Muscle layer of colon (tissue), 2 donors: ENCODE measurements around the gene DTWD1.
"Not testable (repeated sequence)": the region's sequence is repeated elsewhere in the genome, so short reads cannot be mapped to it uniquely, and the experiment has no call there.

Source experiments
- H3K27ac ChIP-seq: one replicate; pipeline ENCODE4 v1.7.0; 2013; ENCODE audit warnings: low read depth, mild to moderate bottlenecking, low read length, moderate library complexity
- H3K27me3 ChIP-seq, 2 donors: one replicate each; pipeline ENCODE4 v1.7.0; 2013; ENCODE audit warnings: low read length in 2 of 2, mild to moderate bottlenecking in 2 of 2; ENCODE audit not compliant: insufficient read depth in 2 of 2, control insufficient read depth in 1 of 2
- H3K36me3 ChIP-seq: one replicate; pipeline ENCODE4 v1.7.0; 2013; ENCODE audit warnings: mild to moderate bottlenecking, low read length; ENCODE audit not compliant: insufficient read depth
- H3K4me1 ChIP-seq: one replicate; pipeline ENCODE4 v1.7.0; 2013; ENCODE audit warnings: mild to moderate bottlenecking, low read length; ENCODE audit not compliant: insufficient read depth
- H3K4me3 ChIP-seq, 2 donors: one replicate each; pipeline ENCODE4 v1.7.0; 2013; ENCODE audit warnings: low read length in 2 of 2, low read depth in 1 of 2, mild to moderate bottlenecking in 1 of 2, moderate library complexity in 1 of 2
- H3K9ac ChIP-seq: one replicate; pipeline ENCODE4 v1.7.0; 2013; ENCODE audit warnings: low read length
- H3K9me3 ChIP-seq: one replicate; pipeline ENCODE4 v1.7.0; 2013; ENCODE audit warnings: mild to moderate bottlenecking, low read length
- donor health status: abdominal sarcoma.
- donor health status: Adenocarcinoma of cecum.

DTWD1 gene, protein sequence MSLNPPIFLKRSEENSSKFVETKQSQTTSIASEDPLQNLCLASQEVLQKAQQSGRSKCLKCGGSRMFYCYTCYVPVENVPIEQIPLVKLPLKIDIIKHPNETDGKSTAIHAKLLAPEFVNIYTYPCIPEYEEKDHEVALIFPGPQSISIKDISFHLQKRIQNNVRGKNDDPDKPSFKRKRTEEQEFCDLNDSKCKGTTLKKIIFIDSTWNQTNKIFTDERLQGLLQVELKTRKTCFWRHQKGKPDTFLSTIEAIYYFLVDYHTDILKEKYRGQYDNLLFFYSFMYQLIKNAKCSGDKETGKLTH

DNA sequence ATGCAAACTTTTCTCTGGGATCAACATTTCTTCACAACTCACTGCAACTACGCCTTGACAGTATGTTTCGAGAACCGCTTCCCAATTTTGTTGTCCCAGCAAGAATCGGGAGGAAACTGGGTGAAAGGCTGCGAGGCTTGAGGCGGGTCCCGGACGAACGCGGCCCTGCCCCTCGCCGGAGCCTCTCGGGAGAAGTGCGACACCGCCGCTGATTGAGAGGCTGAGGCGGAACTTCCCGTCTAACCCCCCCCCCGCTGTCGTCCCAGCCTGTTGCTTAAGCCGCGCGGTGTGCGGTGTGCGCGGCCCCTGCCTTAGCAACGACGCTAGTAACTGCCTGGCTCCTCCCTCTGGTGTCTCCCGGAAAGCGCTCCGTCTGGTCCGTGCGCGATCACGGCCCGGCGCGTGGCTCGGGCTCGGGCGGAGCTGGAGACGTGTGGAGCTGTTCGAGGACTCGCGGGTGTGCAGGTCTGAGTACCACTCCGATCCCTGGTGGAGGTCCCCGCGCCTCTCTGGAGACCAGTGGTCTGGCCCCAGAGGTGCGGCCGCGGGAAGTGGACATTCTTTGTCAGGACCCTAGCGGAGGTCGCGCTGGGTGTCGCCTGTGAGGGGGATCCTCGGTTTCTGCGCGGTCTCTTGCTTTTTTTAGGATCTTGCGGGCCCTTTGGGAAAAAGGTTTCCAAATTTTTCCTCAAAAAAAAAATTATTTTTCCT, at the start of gene DTWD1, which contains the start of gene FAM227B:
Gene DTWD1 (plus strand): TSS at position 391 of the 711 bp plus-strand sequence. CDS start 4,120 bp downstream, outside the sequence.
Gene FAM227B (minus strand): TSS at position 161 of the 711 bp plus-strand sequence. CDS start 5,647 bp downstream, outside the sequence.
- Histone ChIP-seq H3K9me3 (no peaks in the 10 kb centered on the region), H3K36me3 (peaks cover 5% of the 10 kb centered on the region), H3K27ac (peak within 1 kb of the TSS; percentile 82), H3K9ac (peak within 1 kb of the TSS; percentile 72), H3K4me1 (peaks cover 30% of the 10 kb centered on the region), H3K4me3 (peak within 1 kb of the TSS; percentile 64 to 78), H3K27me3 (no peaks in the 10 kb centered on the region)

DNA sequence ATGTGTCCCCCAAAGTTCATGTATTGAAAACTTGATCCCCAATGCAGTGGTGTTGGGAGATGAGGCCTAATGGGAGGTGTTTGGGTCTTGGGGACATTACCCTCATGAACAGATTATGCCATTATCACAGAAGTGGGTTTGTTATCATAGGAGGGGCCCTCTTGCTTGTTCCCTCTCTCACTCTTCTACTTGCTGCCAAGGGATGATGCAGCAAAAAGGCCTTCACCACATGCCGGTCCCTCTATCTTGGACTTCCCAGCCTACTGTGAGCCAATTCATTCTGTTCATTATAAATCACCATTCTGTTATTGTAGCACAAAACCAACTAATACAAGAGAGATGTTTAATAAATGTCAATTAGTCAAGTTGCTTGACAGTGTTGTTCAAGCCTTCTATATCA, 47.4 kb upstream of the DTWD1 start:
- Histone ChIP-seq H3K27me3 (no peaks in the 10 kb centered on the region), H3K9ac (no peak overlapping the region), H3K4me1 (no peaks in the 10 kb centered on the region), H3K9me3 (no peaks in the 10 kb centered on the region), H3K4me3 (no peak overlapping the region), H3K36me3 (no peaks in the 10 kb centered on the region), H3K27ac (no peak overlapping the region)

DNA sequence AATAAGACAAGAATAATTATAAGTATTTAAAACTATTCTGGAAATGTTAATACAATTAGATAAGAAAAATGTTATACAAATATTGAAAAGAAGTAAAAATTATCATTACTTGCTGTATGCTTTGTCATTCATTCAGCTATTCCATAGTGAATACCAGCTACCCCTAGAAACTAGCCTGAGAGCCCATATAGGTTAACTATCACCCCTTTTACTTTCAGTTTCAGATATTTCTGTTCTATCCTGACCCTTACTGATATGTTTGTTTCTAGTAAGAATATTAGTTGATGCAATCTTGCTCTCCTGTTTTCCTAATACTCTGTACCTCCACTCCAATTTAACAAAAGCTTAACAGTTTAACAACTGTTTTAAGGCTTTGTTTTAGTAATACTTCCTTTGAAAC, 31.8 kb upstream of the DTWD1 start:
- Histone ChIP-seq H3K36me3 (no peaks in the 10 kb centered on the region), H3K9me3 (no peaks in the 10 kb centered on the region), H3K27me3 (no peaks in the 10 kb centered on the region), H3K27ac (no peak overlapping the region), H3K9ac (no peak overlapping the region), H3K4me1 (no peaks in the 10 kb centered on the region), H3K4me3 (no peak overlapping the region)

DNA sequence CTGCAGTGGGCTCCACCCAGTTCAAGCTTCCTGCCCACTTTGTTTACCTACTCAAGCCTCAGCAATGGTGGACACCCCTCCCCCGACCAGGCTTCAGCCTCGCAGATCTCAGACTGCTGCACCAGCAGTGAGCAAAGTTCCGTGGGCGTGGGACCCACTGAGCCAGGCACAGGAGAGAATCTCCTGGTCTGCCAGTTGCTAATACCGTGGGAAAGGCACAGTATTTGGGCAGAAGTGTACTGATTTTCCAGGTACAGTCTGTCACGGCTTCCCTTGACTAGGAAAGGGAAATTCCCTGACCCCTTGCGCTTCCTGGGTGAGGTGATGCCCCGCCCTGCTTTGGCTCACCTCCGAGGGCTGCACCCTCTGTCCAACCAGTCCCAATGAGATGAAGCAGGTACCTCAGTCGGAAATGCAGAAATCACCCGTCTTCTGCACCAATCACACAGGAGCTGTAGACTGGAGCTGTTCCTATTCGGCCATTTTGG, 28.0 kb upstream of the DTWD1 start:
- H3K9me3 ChIP-seq, H3K9ac ChIP-seq, H3K4me3 ChIP-seq, H3K4me1 ChIP-seq, H3K36me3 ChIP-seq, H3K27ac ChIP-seq, H3K27me3 ChIP-seq: not testable (repeated sequence)

DNA sequence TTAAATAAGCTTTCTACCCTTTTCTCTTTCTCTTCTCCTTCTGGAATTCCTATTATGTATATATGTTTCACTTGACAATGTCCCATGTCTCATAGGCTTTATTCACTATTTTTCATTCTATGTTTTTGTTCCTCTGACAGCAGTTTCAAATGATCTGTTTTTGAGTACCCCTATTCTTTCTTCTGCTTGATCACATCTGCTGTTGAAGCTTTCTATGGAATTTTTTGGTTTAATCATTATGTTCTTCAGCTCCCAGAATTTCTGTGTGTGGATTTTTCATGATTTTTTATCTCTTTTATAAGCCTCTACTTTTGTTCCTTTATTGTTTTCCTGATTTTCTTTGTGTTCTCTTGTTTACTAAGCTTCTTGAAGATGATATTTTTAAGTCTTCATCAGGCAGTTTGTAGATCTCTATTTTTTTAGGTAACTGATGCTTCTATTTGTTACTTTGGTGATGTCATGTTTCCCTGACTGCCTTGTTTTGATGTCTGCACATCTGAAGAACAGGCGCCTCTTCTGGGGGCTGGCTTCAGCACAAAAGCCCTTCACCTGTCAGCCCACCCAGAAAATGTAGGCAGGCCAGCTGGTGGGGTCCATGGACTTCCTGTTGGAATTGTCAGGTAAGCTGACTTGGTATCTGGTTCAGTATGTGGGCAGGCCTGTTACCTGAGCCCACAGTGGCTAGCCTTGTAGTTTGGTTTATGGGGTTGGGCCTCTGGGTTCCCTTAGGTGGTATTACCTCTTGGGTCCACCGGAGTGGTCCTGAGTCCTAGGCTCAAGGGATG, 16.0 kb upstream of the DTWD1 start:
- no peaks in the 10 kb centered on the region for H3K4me1 ChIP-seq
- H3K9ac ChIP-seq, result no peak overlapping the region
- no peaks in the 10 kb centered on the region for H3K36me3 ChIP-seq
- H3K4me3 ChIP-seq, result no peak overlapping the region
- H3K9me3 ChIP-seq, result no peaks in the 10 kb centered on the region
- no peak overlapping the region for H3K27ac ChIP-seq
- H3K27me3 ChIP-seq, result no peaks in the 10 kb centered on the region

DNA sequence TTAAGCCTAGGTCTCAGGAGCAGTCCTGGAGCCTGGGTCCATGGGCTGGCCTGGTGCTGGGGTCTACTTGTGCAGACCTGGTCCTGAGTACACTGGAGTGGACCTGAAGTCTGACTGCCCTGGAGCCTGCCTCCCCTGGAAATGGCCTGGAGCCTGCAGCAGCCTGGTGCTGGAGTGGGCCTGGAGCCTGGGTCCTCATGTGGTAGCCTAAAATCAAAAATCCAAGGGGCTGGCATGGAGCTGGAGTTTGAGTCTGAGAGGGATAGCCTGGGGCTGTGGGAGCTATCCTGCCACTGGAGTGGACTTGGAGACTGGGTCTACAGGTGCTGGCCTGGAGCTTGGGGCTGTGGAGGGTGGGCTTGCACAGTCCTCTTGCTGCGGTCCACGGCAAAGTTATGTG, 15.3 kb upstream of the DTWD1 start:
- Histone ChIP-seq H3K4me1 (no peaks in the 10 kb centered on the region), H3K9ac (no peak overlapping the region), H3K36me3 (no peaks in the 10 kb centered on the region), H3K27ac (no peak overlapping the region), H3K9me3 (no peaks in the 10 kb centered on the region), H3K4me3 (no peak overlapping the region), H3K27me3 (no peaks in the 10 kb centered on the region)

DNA sequence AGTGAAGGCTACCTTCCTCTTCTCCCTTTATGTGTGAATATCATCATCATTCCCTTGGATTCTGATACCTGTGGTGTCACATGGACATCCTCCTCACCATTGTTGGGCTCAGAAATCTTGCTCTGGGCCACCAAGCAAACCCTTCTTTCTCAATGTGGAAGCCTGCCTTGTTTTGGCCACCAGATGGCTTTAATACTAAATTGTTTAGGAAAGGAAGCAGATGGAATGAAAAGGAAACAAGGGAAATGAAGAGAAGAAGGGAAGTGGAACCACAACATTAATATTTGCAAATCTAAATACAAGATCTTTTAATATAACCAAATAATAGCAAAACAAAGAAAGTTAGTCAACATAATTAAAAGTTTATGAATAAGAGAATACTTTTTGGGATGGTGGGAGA, 14.3 kb upstream of the DTWD1 start:
- H3K4me3 ChIP-seq, result no peak overlapping the region
- no peaks in the 10 kb centered on the region for H3K36me3 ChIP-seq
- H3K27me3 ChIP-seq, result no peaks in the 10 kb centered on the region
- H3K9ac ChIP-seq, result no peak overlapping the region
- H3K4me1 ChIP-seq, result no peaks in the 10 kb centered on the region
- no peaks in the 10 kb centered on the region for H3K9me3 ChIP-seq
- H3K27ac ChIP-seq, result no peak overlapping the region

DNA sequence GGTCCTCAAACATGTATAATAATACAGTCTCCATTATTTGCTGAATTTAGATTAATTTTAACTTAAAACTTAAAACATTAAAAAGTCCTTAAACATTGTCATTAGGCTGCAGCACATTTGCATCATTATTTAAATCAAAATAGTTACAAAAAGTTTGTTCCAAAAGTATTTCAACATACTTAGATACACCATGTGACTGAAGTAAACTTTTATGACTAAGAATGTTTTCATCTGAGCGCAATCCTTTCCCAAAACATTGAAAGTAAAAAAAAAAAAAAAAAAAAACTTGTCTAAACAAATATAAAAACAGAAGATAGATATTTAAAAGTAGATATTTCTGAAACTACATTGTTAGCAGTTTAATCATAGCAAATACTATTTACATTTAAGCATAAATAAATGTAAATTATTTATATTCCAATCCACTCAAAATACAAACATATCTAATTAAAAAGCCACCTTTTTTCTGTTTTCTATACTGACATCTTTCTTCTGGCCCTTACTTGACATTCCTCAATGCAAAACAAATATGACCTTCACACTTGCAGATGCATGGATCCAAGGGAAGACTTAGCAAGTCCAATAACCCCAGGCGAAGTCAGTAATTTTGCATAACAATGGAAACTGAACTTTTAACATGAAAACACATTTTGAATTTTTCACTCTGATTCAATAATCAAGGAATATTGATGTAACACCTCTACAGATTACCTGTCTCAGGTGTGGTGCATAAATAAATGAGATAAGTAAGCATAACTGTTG, 10.5 kb upstream of the DTWD1 start:
- no peaks in the 10 kb centered on the region for H3K36me3 ChIP-seq

DNA sequence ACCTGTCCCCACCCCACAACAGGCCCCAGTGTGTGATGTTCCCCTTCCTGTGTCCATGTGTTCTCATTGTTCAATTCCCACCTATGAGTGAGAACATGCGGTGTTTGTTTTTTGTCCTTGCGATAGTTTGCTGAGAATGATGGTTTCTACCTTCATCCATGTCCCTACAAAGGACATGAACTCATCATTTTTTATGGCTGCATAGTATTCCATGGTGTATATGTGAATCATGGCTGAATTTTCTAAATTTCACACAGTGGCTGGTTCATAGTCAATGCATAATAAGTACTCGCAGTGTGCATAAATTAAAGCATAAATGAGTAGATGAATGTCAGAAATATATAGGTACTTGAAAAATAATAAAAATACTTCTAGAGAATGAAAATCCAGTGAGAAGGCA, 8.6 kb upstream of the DTWD1 start:
- not testable (repeated sequence) for H3K9ac ChIP-seq, H3K27me3 ChIP-seq, H3K4me1 ChIP-seq, H3K4me3 ChIP-seq, H3K9me3 ChIP-seq, H3K36me3 ChIP-seq, H3K27ac ChIP-seq

More for the DNA sequence above, 10.5 kb upstream of the DTWD1 start:
- Histone ChIP-seq H3K4me1 (no peaks in the 10 kb centered on the region), H3K9me3 (peaks cover 6% of the 10 kb centered on the region), H3K9ac (no peak overlapping the region), H3K27me3 (no peaks in the 10 kb centered on the region), H3K27ac (no peak overlapping the region), H3K4me3 (no peak overlapping the region)

DNA sequence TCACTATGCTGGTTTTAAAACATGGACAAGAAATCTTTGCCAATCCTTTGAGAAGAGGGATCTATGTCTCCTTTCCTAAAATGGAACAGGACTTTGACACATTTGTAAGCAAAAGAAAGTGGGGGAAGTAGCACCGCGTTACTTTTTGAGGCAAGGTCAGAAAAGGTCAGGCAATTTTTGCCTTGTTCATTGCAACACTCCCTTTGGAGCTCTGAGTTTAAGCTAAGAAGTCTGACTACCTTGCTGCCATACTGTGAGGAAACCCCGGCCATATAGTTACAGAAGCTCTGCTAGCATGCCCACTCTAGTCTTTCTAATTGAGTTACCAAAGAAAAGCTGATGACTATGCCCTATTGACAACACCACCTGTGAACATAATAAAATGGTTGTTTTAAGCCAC, 1.6 kb upstream of the DTWD1 start:
- Histone ChIP-seq H3K9ac (peak overlapping the region; percentile 72), H3K27ac (no peak overlapping the region), H3K4me1 (peaks cover 30% of the 10 kb centered on the region), H3K9me3 (peaks cover 6% of the 10 kb centered on the region), H3K4me3 (peak overlapping the region in 1 of 2 donors; percentile 64), H3K27me3 (no peaks in the 10 kb centered on the region), H3K36me3 (no peaks in the 10 kb centered on the region)

DNA sequence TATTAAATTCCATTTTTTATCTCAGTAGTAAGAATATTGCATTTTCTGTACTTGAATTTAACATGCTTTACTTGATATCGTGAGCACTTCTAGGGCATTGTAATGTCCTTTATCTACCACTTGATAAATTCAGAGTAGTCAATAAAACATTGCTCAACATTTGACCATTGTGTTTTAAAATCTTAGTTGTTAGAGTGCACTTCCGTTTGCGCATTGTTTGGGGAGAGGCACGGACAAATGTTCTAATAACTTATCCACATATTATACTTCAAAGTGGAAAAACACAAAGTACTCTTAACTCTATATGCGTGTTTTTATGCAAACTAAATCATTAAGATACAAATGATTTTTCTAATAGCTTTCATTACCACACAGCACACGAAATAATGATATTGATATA, 649 bp upstream of the DTWD1 start:
- H3K27me3 ChIP-seq, result no peaks in the 10 kb centered on the region
- H3K9ac ChIP-seq, result peak overlapping the region; percentile 72
- H3K36me3 ChIP-seq, result no peaks in the 10 kb centered on the region
- peaks cover 30% of the 10 kb centered on the region for H3K4me1 ChIP-seq
- H3K9me3 ChIP-seq, result no peaks in the 10 kb centered on the region
- peak overlapping the region; percentile 56 for H3K27ac ChIP-seq
- peak overlapping the region; percentile 4 to 64 for H3K4me3 ChIP-seq
